OCI-LY7 (cell line): ENCODE results near the gene PLN. TPM values are rescaled to one million over a fixed set of nuclear protein-coding genes. Genes with fewer than 3 reads are reported as not detected.

ENCODE experiments used
- BruUV-seq: library from RNA; stranded (reverse); fragments of 400-500 nt; replicated peaks from 2 replicates; lab custom pipeline; 2021; lab: Mats Ljungman, UMichigan
- CTCF ChIA-PET: fragments of 300-600 bp; sonication (Branson Sonifier 250); formaldehyde crosslinking; loops from one replicate; lab custom pipeline; 2022; ENCODE audit warnings: antibody characterized with exemption; ENCODE audit not compliant: unreplicated experiment; lab: Charles Lee
- POLR2A ChIA-PET: fragments of 300-600 bp; sonication (Branson Sonifier 250); formaldehyde crosslinking; loops from one replicate; lab custom pipeline; 2022; ENCODE audit warnings: antibody characterized with exemption; lab: Charles Lee
- DNase-seq: peaks from one replicate; pipeline ENCODE4 v3.0.0-alpha.2; 2015; ENCODE audit warnings: low spot score
- H2AFZ ChIP-seq: fragments of 200-600 bp; sonication (generic), shearing (Covaris generic); 2 replicates; pipeline ENCODE4 v1.6.1; 2014; ENCODE audit warnings: mild to moderate bottlenecking, antibody characterized with exemption, low read length, moderate library complexity
- H3K27ac ChIP-seq: fragments of 200-600 bp; sonication (generic); 2 replicates; pipeline ENCODE4 v1.5.1; 2014; ENCODE audit warnings: mixed run types, low read depth, mild to moderate bottlenecking, moderate library complexity, low read length, inconsistent platforms; ENCODE audit not compliant: poor library complexity, severe bottlenecking
- H3K36me3 ChIP-seq: fragments of 200-600 bp; sonication (generic); 2 replicates; pipeline ENCODE4 v1.6.1; 2014; ENCODE audit warnings: mild to moderate bottlenecking, antibody characterized with exemption, low read length, moderate library complexity, mixed read lengths; ENCODE audit not compliant: insufficient read depth
- H3K4me1 ChIP-seq: fragments of 200-600 bp; sonication (generic); 2 replicates; pipeline ENCODE4 v1.5.1; 2014; ENCODE audit warnings: mild to moderate bottlenecking, low read length; ENCODE audit not compliant: insufficient read depth, poor library complexity, severe bottlenecking
- H3K4me2 ChIP-seq: fragments of 200-600 bp; sonication (generic); 2 replicates; pipeline ENCODE4 v1.6.1; 2014; ENCODE audit warnings: mild to moderate bottlenecking, low read length
- H3K4me3 ChIP-seq: fragments of 200-600 bp; sonication (generic); 2 replicates; pipeline ENCODE4 v1.5.1; 2014; ENCODE audit warnings: mild to moderate bottlenecking, low read depth, low read length; ENCODE audit not compliant: poor library complexity, severe bottlenecking
- H3K79me2 ChIP-seq: fragments of 200-600 bp; sonication (generic); 2 replicates; pipeline ENCODE4 v1.6.1; 2016; ENCODE audit warnings: low read depth, mild to moderate bottlenecking, low read length, moderate library complexity, mixed read lengths; ENCODE audit not compliant: insufficient read depth
- H3K9me2 ChIP-seq: fragments of 200-600 bp; sonication (generic); 2 replicates; pipeline ENCODE4 v1.6.1; 2016; ENCODE audit warnings: mild to moderate bottlenecking, low read length, mixed read lengths; ENCODE audit not compliant: insufficient read depth
- H3K9me3 ChIP-seq: fragments of 200-600 bp; sonication (generic); 2 replicates; pipeline ENCODE4 v1.6.1; 2014; ENCODE audit warnings: mild to moderate bottlenecking, mixed run types, low read length, mixed read lengths
- H4K20me1 ChIP-seq: fragments of 200-600 bp; sonication (generic); 2 replicates; pipeline ENCODE4 v1.6.1; 2014; ENCODE audit warnings: mild to moderate bottlenecking, antibody characterized with exemption, low read length, moderate library complexity, mixed read lengths; ENCODE audit not compliant: insufficient read depth
- CTCF ChIP-seq: fragments of 200-600 bp; sonication (generic); conservative IDR thresholded peaks from 2 replicates; pipeline ENCODE4 v1.5.1; 2014; ENCODE audit warnings: mild to moderate bottlenecking, antibody characterized with exemption, low read length, moderate library complexity, mixed read lengths
- EZH2phosphoT487 ChIP-seq: fragments of 200-600 bp; sonication (generic); IDR thresholded peaks from 2 replicates; pipeline ENCODE4 v1.6.1; 2018; ENCODE audit warnings: low read depth, borderline replicate concordance, mild to moderate bottlenecking, mixed run types, antibody characterized with exemption, low read length, moderate library complexity, mixed read lengths
- intact Hi-C: fragments of 100-400 bp; cut with micrococcal nuclease; formaldehyde crosslinking; loops from one replicate; pipeline ENCODE4 v1.10.0; 2022; ENCODE audit not compliant: unreplicated experiment
- total RNA-seq, 2 experiments: library from RNA; depleted of rRNA in 1 of 2; stranded (reverse); fragments of >200 nt in 1 of 2; shearing (Covaris generic) in 1 of 2; gene quantifications; 2 replicates each; pipeline ENCODE4 v1.2.3, GENCODE V29; 2014 to 2022

PLN gene
- total RNA-seq, 2 experiments from 2014 or later, result not detected

GRCh38 chr6:118536478-118536877 lies 11.6 kb upstream of the PLN start:
- CTCF ChIA-PET, result no interaction called here

GRCh38 chr6:118537574-118537973 lies 10.5 kb upstream of the PLN start:
- Histone ChIP-seq H3K9me2 (no peaks in the 10 kb centered on the region), H3K79me2 (no peaks in the 10 kb centered on the region), H3K4me3 (no peak overlapping the region), H2AFZ (no peak overlapping the region), H3K27ac (no peak overlapping the region), H3K36me3 (no peaks in the 10 kb centered on the region), H4K20me1 (no peaks in the 10 kb centered on the region; the same call in 1 of the 2 replicates), H3K9me3 (no peaks in the 10 kb centered on the region), H3K4me1 (no peaks in the 10 kb centered on the region), H3K4me2 (no peak overlapping the region)
- ChIA-PET CTCF (no interaction called here), POLR2A (interaction anchor here (1.5 to 1.7 kb wide), 2 partner anchors 26 to 254 kb away, joined by 3 to 7 read pairs; no protein-coding TSS in a partner anchor)
- no peak for TF ChIP-seq EZH2phosphoT487
- intact Hi-C loops, result no loop called here
- BruUV-seq, result no TSS peak
- no peak for DNase-seq

More at GRCh38 chr6:118536478-118536877, 11.6 kb upstream of the PLN start:
- no peak for DNase-seq
- Histone ChIP-seq H2AFZ (no peak overlapping the region), H3K9me2 (no peaks in the 10 kb centered on the region), H3K9me3 (no peaks in the 10 kb centered on the region), H3K4me1 (no peaks in the 10 kb centered on the region), H3K27ac (no peak overlapping the region), H4K20me1 (no peaks in the 10 kb centered on the region; the same call in 1 of the 2 replicates), H3K36me3 (no peaks in the 10 kb centered on the region), H3K4me2 (no peak overlapping the region), H3K79me2 (no peaks in the 10 kb centered on the region), H3K4me3 (no peak overlapping the region)
- TF ChIP-seq EZH2phosphoT487 (no peak), CTCF (no peak)
- POLR2A ChIA-PET, result interaction anchor here (0.5 to 1.0 kb wide), 2 partner anchors 9 to 175 kb away, joined by 3 to 4 read pairs; no protein-coding TSS in a partner anchor
- BruUV-seq, result no TSS peak
- intact Hi-C loops, result no loop called here

GRCh38 chr6:118542184-118542952 lies 5.7 kb upstream of the PLN start:
- Histone ChIP-seq H3K36me3 (no peaks in the 10 kb centered on the region), H3K27ac (no peak overlapping the region), H2AFZ (no peak overlapping the region), H3K9me2 (no peaks in the 10 kb centered on the region), H3K79me2 (no peaks in the 10 kb centered on the region), H4K20me1 (no peaks in the 10 kb centered on the region), H3K4me2 (no peak overlapping the region), H3K4me1 (no peaks in the 10 kb centered on the region), H3K9me3 (no peaks in the 10 kb centered on the region), H3K4me3 (no peak overlapping the region)
- no peak for TF ChIP-seq CTCF
- no peak for TF ChIP-seq EZH2phosphoT487
- DNase-seq, result no peak
- ChIA-PET POLR2A (interaction anchor here (0.6 to 0.7 kb wide), 2 partner anchors 140 to 1027 kb away, joined by 3 read pairs; no protein-coding TSS in a partner anchor), CTCF (no interaction called here)
- intact Hi-C loops, result no loop called here
- BruUV-seq, result no TSS peak
